GM19328 (cell line): ENCODE results near the gene ZFYVE9.

Experiments
- ATAC-seq: cut with Tn5 transposase; IDR thresholded peaks from one replicate; pipeline ENCODE4 v1.9.1; 2021; ENCODE audit warnings: mild to moderate bottlenecking, moderate library complexity; ENCODE audit not compliant: unreplicated experiment

The ZFYVE9 gene

GRCh38 chr1:52334906-52335528 is 193.1 kb downstream of the ZFYVE9 start:
- no peak for ATAC-seq

DNA sequence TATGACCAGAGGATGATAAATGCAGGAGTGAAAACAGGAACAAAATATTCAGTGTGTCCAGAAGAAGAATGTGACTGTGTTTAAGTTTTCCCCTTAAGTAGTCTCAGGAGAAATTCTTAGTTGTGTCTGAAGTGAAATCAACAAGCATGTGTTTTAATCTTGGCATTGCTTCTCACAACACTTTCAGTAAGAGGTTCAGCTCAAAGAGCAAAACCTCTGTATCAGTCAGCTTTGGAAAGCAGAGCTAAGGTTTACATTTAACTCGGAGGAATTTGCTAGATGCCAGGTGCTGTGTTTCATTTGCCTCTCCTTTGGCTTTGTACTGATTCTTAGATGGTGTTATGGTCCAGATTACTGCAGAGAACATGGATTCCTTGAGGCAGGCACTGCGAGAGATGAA is 195.6 kb downstream of the ZFYVE9 start:
- no peak for ATAC-seq

DNA sequence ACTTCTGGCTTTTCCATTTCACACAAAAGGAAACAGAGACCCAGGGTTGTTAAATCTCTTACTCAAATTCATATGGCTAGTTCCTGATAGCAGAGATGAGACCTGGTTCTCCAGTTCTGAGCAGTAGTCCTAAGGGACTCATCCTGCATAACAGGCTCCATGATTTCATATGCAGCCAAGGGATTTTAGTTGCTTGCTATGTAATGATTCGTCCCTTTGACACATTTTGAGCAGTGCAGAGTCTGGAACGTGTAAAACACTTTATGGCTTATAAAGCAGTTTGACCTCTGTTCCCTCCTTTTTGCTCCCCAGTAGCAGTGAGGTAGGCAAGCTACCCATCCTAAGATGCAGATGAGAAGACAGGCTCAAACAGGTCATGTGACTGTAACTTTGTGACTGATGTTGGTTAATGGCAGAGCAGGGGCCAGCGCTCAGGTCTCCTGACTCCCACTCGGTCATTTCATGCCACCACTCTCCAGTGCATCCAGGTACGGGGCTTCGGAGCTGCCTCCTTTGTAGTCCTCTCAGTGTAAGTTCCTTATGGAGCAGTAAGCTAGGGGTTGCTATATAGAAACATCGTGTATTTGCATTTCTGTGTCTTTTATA is 199.9 kb downstream of the ZFYVE9 start:
- ATAC-seq = no peak

DNA sequence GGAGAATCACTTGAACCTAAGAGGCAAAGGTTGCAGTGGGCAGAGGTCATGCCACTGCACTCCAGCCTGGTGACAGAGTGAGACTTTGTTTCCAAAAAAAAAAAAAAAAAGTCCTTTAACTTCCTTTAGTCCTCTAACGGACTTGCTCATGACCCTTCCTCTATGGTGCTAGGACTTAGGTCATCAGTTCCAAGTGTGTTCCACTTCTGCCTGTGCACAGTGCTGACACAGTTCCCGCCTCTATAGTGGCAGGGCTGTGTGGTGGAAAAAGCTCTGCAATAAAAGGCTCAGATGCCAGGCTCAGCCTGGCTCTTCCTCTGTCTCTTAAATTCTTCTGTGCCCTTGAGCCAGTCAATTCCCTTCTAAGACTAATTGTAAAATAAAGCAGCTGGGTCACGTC is 202.1 kb downstream of the ZFYVE9 start:
- ATAC-seq = no peak

DNA sequence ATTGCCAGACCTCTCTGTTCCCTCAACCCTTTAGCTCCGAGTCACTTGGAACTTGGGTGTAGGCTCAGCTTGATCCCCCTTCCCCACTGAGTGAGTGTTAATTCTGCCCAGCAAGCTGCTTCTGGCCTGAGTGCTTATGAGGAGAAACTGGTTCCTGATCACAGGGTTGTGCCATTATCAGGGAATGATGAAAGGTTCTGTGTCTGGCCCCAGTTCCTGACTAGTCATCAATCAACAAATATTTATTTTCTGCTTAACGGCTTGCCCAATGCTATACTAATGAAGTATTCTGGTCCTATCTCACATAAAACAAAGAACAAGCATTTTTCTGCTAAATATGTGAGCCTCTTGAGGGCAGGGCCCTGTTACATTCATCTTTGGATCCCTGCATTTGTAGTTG is 203.4 kb downstream of the ZFYVE9 start:
- ATAC-seq = no peak

DNA sequence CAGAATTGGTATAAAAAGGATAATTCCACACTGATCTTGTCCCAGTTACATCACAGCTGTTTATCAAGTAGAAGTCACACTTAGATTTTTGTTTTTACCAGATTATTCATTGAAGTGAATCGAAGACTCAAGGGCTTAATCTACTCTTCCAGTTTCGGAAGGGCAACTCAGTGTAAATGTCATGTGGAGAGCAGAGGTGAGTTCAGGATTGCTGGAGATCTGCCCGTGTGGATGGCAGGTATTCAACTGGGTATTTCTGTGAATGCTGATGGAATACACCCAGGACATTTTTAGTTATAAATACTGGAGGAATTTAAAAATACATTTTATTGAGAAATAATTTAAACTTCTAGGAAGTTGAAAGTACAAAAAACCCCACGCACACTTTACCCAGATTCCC is 204.8 kb downstream of the ZFYVE9 start:
- no peak for ATAC-seq

DNA sequence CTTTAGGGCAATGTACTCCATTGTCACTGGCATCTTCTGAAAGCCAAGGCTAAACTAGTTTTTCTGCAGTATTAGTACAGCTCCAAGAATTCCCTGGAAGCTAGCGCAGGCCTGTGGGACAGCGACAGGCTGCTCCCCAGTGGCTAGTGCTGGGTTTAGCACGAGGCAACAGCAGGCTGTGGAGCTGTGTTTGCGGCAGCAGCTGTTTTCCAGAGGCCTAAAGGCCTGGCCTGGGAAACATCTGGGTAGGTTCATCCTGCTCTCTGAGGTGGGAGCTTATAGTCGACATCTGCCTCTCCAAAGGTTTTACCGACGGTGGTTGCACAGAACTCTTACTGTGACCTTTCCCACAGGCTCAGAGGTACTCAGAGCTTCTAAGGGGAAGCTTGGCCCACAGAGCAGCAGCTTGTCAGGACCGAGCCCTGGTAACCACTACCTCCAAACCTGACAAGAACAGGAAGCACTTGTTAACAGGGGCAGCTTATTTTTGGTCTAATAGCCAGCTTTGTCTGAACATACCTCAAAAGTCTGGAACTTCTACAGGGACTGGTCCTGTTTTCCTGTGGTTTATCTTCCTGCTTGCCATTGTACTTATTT is 206.9 kb downstream of the ZFYVE9 start:
- no peak for ATAC-seq

- no peak for ATAC-seq
Measured at GRCh38 chr1:52352690-52353089, 210.8 kb downstream of the ZFYVE9 start.

GRCh38 chr1:52355436-52355835 is 213.5 kb downstream of the ZFYVE9 start:
- no peak for ATAC-seq

DNA sequence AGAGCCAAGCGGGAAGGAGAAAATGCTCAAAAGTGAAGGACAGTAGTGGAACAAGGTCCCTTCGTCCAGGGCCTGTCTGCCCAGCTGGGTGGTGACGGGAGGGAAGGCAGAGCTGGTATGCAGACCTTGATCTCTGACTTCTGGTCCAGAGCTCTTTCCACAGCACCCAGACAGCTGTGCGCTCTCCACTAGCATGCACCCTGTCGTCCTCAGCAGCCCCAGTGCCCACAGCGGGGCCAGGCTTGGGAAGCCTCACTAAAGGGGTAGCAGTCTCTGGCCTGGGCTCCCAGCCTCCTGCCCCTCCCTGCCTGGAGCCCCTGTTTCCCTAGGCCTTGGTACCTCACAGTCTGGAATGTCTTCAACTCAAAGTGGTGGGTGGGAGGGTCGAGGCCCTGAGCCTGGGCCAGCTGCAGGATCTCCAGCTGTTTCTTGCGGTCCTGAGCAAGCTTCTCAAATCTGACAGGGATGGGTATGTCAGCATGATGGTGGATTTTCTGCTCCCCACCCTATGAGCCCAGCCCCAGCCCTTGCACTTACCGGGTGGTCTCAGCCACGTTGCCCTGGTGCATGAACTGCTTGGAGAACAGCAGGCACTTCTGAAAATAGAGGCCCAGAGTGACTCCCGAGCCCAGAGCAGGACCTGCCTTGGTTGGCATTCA is 214.1 kb downstream of the ZFYVE9 start:
- no peak for ATAC-seq

DNA sequence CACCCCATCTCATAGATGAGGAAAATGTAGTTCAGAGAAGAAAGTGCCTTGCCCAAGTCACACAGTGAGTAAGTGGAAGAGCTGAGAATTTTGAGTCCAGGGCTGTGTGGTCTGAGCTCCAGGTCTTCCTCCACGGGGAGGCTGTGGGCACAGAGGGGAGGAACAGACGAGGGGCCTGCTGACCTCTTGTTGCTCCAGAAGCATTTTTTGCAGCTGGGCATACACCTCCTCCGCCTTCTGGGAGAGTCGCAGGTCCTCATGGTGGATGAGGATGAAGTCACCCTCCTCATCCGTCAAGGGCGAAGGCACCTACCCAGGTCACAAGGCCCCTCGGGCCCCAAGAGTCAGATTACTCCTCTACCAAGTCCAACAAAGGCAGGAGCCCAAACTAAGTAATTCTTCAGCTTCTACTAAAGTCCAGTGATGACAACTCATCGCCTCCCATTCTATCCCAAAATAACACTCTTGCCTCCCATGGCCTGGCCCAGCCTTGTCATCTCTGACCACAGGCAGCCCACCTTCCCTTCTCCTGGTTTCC is 215.0 kb downstream of the ZFYVE9 start:
- ATAC-seq = no peak

- no peak for ATAC-seq
Measured at GRCh38 chr1:52357397-52357796, 215.5 kb downstream of the ZFYVE9 start.

DNA sequence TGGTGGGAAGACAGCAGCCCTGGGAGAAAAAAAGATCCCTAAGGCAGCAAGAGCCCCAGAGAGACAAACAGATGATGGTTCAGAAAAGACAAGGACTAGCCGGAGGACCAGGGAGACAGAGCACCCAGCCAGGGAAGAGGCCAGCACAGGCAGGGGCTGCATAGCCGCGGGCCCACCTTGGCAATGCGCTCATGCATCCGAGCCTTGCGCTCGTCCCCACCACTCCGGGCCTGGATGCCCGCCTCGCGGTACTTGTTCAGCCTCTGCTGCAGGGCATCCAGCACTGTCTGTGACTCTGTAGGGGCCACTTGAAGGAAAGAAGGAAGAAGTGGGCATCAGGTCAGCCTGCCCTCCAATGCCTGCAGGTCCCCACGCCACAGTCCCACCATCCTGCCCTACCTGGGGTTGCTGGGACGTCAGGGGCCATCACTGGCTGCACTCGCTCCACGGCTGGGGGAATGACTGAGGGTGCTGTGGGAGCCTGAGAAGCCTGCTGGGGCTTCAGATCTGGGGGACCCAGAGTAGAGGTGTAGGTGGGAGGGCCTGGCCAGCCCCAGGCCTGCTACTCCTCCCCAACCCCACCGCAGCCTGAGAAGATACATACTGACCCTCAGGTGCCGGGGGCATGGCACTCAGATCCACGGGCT is 217.1 kb downstream of the ZFYVE9 start:
- ATAC-seq = no peak

DNA sequence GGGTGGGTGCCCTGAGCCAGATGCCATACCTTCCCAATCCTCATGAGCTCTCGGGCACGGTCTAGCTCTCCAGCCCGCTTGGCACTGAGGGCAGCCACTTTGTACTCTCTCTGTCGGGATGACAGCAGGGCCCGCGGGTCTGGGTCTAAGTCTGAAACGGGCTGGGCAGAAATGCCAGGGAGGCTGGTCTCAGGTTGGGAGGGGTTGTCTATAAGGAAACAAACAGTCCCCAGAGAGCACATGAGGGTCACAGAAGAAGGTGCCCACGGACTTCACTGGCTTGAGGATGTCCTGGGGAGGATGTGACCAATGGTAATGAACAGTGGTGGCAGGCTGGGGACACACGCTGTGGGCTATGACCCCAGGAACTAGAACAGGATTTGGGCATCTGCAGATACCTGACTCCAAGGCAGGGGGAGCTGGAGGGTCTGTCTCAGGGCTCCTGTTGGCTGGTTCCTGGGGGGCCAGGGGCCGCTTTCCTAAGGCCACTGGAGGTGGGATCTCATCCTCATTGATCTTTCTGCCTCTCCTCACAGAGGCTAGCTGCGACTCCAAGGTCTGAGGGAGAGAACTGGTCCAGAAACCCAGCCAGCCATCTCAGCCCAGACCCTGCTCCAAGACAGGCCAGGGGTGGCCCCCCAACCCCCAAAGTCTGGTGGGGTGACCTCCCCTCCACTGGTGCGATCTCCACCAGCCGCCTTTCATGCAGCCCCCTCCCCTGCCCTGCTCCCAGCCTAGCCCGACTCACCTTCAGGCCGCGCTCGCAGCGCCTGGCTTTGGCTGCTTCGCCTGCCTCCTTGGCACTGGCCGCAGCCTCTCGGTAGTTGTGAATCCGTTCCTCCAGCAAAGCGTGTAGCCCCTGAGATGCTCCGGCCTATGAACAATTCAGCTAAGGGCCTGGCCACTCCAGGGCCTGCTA is 218.0 kb downstream of the ZFYVE9 start:
- ATAC-seq = no peak

DNA sequence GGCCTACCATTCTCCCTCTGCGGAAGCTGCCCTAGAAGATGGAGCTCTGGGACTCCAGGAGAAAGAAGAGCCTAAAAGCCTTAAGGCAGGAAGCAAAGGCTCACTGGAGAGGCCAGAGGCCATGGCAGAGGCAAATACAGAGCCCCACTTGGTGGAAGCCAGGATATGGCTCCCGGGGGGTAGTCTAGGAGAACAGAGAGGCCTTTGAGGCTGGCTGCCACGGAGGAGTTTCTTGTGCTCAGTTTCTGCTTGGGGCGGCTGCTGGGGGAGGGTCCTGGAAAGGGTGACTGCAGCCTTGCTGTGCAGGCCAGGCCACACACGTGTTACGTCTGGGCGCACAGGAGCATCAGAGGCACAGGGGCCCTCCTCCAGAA is 218.7 kb downstream of the ZFYVE9 start:
- ATAC-seq = no peak

DNA sequence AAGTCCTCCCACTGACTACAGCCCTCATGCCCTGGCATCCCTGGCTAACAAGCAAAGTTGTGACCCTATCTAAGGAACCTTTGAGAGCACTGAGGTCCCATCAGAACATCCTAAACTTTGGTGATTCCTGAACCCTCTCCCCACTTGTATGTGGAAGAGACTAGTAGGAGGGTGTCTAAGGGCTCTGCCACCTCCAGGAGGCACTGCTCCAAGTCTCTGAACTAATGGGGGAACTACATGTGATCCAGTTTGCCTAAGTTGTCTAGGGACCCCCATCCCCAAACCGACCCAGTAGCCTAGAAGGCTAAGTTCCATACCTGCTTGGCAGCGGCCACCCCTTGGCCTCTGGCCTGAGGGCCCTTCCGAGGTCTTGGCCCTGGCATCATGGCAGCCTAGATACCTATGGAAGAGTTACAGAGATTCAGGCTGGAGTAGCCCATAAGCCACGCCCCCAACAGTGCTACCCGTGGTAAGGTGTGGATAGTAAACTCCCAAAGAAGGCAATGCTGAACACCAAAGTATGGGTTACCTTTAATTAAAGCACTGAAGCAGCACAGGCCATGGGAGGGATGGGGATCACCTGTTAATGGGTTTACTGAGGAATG is 222.4 kb downstream of the ZFYVE9 start:
- no peak for ATAC-seq

- ATAC-seq = no peak
Measured at GRCh38 chr1:52365071-52365745, 223.3 kb downstream of the ZFYVE9 start.

DNA sequence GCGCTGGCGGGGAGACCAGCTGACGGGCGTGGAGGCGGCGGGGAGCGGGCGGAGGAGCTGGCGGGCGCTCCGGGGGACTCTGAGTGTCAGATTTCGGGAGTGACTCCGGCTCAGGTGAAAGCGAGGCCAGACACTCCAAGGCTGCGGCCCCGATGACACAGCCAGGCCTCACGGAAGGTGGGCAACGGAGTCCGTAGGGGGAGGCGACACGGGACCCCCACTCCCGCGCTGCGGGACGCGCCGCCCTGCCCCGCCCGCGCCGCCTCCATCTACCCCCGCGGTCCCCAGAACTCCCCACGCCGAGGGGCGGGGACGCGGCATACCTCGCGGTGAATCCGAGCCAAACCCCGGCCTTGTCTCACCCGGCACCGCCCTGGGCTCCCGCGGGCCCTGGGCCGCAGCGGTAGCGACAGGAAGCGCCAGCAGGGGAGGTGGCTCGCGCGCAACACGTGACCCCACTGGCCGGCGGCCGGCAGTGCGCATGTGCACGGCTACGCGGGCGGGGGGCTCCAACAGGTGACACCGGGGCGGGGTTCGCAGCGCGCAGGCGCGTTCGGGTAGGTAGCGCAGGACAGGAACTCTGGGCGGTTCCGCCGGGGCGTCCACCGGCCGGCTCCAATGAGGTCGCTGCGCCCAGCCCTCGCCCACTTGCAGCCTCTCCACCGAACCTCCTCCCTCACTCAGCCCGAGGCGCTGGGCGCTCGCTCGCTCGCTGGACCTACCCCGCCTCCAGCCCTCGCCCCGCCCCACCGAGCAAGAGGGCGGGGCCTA is 224.0 kb downstream of the ZFYVE9 start, which contains the start of gene CC2D1B:
TSS of gene CC2D1B (minus strand) at position 460 of the 771 bp plus-strand sequence. CDS start 1,585 bp downstream, outside the sequence.
- ATAC-seq = peak; percentile 94

DNA sequence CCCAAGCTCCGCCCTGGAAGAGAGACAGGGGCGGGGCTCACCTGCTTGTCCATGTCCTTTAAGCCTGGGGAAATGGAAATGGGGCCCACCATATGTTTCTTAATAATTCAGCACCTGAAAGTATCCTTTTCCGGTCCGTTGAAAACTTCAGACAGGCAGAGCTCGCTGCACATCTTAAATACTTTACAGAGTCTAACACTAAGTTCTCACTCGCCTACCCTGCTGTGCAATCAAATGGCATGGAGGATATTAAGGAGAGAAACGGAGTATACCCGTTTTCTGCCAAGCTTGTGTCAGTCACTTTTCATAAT is 224.6 kb downstream of the ZFYVE9 start:
- no peak for ATAC-seq
